RWPE1 (cell line): ENCODE measurements around the gene RAC2.
A peak's percentile ranks its signal among the peaks of the same experiment; 100 is the strongest.

Experiments
- CTCF ChIA-PET: fragments of 350-600 bp; sonication (Branson Sonifier 250); formaldehyde crosslinking; extraction: SDS; loops from one replicate; lab custom pipeline; 2021; lab: Yijun Ruan, JAX
- POLR2A ChIA-PET: fragments of 400-600 bp; formaldehyde crosslinking; extraction: SDS; loops from one replicate; lab custom pipeline; 2020; ENCODE audit warnings: antibody characterized with exemption; ENCODE audit not compliant: low non-redundant PET; lab: Yijun Ruan, JAX
- DNase-seq: peaks from one replicate; pipeline ENCODE4 v3.0.0; 2012; ENCODE audit warnings: low spot score
- H3K27ac ChIP-seq: fragments of 450-650 bp; 2 replicates; pipeline ENCODE4 v1.5.1; 2017
- TF ChIP-seq, protein P1 (sequence below): fragments of 450-650 bp; conservative IDR thresholded peaks from 2 replicates; pipeline ENCODE4 v1.5.1; 2017; ENCODE audit warnings: low read depth, mild to moderate bottlenecking

The RAC2 gene

DNA sequence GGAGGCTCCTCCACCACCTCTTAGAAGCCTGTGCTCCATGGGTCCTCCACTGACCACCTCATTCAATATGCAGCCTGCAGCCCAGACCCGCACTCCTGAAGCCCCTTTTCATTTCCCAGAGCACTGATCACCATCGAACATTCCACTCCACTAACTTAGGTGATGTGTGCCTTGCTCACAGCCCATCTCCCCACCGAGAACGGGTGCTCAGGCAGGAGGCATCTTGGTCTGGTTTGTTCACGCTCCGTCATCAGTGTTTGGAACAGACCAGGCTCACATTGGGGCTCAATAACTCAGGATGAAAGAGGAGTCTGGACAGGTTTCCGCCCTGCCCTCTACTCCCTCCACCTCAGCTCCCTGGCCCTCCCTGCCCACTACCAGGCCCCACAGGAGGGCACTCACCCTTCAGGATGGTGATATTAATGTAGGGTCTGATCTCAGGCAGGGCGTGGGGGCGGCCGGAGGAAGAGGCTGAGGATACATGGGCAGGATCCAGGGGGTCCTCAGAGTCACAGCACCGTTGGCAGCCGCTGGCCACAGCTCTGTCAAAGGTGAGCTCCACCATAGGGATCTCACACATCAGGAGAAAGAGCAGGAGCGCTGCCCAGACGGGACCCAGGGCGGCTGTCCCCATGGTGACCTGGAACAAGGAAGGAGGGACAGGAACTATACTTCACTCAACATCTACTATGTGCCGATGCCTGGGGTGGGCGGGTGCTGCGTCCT, 59.1 kb downstream of the RAC2 start:
- TF ChIP-seq, protein P1, sequence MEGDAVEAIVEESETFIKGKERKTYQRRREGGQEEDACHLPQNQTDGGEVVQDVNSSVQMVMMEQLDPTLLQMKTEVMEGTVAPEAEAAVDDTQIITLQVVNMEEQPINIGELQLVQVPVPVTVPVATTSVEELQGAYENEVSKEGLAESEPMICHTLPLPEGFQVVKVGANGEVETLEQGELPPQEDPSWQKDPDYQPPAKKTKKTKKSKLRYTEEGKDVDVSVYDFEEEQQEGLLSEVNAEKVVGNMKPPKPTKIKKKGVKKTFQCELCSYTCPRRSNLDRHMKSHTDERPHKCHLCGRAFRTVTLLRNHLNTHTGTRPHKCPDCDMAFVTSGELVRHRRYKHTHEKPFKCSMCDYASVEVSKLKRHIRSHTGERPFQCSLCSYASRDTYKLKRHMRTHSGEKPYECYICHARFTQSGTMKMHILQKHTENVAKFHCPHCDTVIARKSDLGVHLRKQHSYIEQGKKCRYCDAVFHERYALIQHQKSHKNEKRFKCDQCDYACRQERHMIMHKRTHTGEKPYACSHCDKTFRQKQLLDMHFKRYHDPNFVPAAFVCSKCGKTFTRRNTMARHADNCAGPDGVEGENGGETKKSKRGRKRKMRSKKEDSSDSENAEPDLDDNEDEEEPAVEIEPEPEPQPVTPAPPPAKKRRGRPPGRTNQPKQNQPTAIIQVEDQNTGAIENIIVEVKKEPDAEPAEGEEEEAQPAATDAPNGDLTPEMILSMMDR = no peak
- no peak for DNase-seq
- CTCF ChIA-PET = no interaction called here
- 0 out of 2 replicates have a peak overlapping the region, but pooled peaks have one; percentile 1 for H3K27ac ChIP-seq
- POLR2A ChIA-PET = no interaction called here

DNA sequence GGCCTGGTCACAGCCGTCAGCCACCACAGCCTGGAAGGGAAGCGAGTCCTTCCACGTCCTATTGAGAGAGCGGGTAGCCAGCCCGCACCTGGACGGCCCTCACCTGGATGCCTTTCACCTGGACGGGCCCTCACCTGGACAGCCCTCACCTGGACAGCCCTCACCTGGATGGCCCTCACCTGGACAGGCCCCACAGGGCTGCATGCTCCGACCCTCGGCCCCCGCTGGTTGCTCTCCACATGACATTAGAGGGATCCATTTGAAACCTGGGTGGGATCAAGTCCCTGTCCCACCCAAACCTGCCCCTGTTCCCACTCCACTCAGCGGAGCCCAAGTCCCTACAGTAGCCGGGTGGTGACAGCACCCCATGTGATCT, 59.7 kb downstream of the RAC2 start:
- TF ChIP-seq, protein P1 = no peak
- POLR2A ChIA-PET = no interaction called here
- DNase-seq = no peak
- no peak overlapping the region; the same call in 1 of the 2 replicates for H3K27ac ChIP-seq
- CTCF ChIA-PET = no interaction called here

DNA sequence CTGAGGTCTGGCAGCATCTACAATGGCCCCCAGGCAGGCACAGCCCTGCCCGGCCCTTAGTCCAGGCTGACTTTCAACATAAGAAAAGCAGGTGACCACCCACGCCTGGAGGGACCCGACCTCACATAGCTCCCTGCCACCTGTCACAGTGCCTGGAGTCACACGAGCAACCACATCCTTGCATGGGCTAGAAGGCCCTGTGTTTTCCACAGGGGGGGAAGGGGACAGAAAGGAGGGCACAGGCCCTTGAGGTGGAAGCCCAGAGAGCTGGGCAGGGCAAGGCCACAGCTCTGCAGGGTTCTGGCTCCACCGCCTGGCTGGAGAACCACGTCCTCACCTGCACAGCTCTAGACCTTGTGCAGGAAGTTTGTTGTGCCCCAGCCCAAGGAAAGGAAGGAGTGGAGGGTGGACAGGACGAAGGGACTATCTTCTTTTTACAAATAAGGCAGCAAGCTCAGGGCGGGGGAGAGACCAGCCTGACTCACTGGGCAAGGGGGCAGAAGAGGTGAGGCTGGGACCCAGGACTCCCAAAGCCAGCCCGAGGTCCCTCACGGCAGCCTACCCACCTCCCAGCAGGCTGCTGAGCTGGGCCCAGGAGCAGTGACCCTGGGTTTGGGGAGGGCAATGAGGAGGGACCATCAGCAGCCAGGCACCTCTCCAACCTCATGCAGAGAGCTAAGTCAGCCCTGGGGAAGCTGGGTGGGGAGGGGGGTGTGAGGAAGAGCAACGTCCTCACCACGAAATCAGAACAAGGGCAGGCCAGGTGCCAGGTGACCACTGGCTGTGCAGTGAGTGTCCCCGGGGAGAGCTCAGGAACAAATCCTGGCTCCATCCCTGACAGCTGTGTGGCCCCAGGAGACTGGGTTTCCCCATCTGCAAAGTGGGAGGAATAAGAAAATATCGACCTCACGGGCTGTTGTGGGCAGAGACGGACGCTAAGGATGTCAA, 60.4 kb downstream of the RAC2 start:
- H3K27ac ChIP-seq = peak overlapping the region; percentile 22
- no peak for DNase-seq
- TF ChIP-seq, protein P1 = no peak
- POLR2A ChIA-PET = no interaction called here
- CTCF ChIA-PET = interaction anchor here (0.6 kb wide), 1 partner anchor 12 kb away, joined by 3 read pairs; no protein-coding TSS in a partner anchor

DNA sequence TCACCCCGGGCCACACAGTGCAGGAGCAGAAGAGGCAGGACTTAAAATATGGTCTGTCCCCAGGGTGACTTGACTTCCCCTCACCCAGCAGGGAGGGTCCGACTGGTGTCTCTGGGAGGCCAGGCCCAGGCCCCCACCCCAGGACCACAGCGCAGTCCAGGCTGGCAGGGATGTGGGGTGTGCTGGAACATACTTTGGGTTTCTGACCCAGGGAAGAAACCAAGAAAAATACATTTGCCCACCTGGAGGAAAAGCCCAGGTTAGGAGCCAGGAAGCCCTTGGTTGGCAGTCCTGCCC, 61.2 kb downstream of the RAC2 start:
- TF ChIP-seq, protein P1 = no peak
- DNase-seq = no peak
- peak overlapping the region; percentile 22 for H3K27ac ChIP-seq
- CTCF ChIA-PET = no interaction called here
- POLR2A ChIA-PET = no interaction called here

DNA sequence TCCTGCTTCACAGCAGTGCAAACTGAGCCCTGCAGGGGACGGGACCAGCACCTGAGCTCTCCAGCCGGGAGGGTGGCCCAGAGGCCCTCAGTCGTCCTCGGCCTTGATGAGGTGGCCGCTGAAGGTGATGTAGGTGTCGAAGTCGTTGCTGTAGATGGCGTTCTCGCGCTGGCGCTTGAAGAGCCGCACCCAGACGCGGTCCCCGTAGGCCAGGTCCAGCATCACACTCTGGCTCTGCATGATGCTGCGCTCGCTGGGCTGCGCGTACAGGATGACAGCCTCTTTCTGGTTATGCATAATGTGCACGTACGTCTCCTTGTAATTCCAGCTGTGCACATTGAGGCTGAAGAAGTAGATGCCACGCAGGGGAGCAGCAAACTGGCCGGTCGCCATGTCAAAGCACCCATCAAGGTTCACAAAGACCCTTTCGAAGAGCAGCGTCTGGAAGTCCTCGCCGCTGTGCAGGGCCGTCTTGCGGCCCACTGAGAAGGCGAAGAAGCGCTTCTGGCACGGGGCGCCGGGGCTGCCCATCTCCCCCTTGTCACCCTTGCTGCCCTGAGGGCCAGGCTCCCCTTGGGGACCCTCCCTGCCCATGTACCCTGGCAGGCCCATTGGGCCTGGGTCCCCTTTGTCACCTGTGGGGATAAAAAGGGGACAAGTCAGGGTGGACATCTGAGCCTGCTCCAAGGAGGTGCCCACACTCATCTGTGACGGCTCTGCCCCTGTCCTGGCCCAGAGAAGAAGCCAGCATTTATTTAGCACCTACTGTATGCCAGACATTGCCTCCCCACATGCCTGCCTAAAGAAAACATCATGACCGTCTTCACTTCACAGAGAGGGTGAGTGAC, 61.7 kb downstream of the RAC2 start:
- H3K27ac ChIP-seq = no peak overlapping the region
- no peak for DNase-seq
- TF ChIP-seq, protein P1 = no peak
- POLR2A ChIA-PET = no interaction called here
- CTCF ChIA-PET = interaction anchor here (0.6 kb wide), 1 partner anchor 277 kb away, joined by 3 read pairs; no protein-coding TSS in a partner anchor

DNA sequence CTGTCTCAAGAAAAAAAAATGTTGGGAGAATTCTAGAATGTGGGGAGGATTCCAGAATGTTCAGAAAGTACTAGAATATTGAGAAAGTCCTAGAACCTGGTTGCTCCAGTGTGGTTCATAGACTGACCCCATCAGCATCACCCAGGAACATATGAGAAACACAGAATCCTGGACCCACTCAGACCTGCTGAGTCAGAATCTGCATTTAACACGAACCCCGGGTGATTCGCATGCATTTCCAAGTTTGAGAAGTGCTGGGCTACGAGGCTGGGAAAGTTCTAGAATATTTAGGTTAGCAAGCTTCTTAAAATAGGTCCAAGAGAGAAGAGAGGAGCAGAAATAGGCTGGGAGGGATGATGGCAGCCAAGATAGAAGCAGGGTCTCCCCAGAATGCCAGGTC, 62.4 kb downstream of the RAC2 start:
- H3K27ac ChIP-seq = no peak overlapping the region
- no peak for DNase-seq
- POLR2A ChIA-PET = no interaction called here
- CTCF ChIA-PET = interaction anchor here (0.6 kb wide), 1 partner anchor 278 kb away, joined by 3 read pairs; no protein-coding TSS in a partner anchor
- TF ChIP-seq, protein P1 = no peak
